HG03442 (cell line): ENCODE data around the gene CYTIP.

Experiments used
- ATAC-seq: cut with Tn5 transposase; IDR thresholded peaks from one replicate; pipeline ENCODE4 v1.9.1; 2021; ENCODE audit warnings: mild to moderate bottlenecking, moderate library complexity; ENCODE audit not compliant: unreplicated experiment

The CYTIP gene

GRCh38 chr2:157443795-157444640 is at the start of gene CYTIP:
CYTIP (minus strand) TSS chr2:157444089; CDS start chr2:157444020, 69 bp downstream.
- peak; percentile 41 for ATAC-seq

- ATAC-seq = peak; percentile 96
These were observed 48.4 kb upstream of the CYTIP start for GRCh38 chr2:157492189-157492773.

GRCh38 chr2:157489983-157490382 is 46.1 kb upstream of the CYTIP start:
- ATAC-seq = no peak

GRCh38 chr2:157488877-157489276 is 45.0 kb upstream of the CYTIP start:
- no peak for ATAC-seq

- no peak for ATAC-seq
These were observed 43.9 kb upstream of the CYTIP start for GRCh38 chr2:157487747-157488146.

- ATAC-seq = no peak
These were observed 43.4 kb upstream of the CYTIP start for GRCh38 chr2:157487271-157487610.

GRCh38 chr2:157486596-157487270 is 42.8 kb upstream of the CYTIP start:
- ATAC-seq = no peak

- ATAC-seq = peak; percentile 93
These were observed 36.5 kb upstream of the CYTIP start for GRCh38 chr2:157480182-157480961.

- ATAC-seq = peak; percentile 36
These were observed 35.5 kb upstream of the CYTIP start for GRCh38 chr2:157479081-157480027.

GRCh38 chr2:157477919-157478318 is 34.0 kb upstream of the CYTIP start:
- no peak for ATAC-seq

GRCh38 chr2:157476953-157477709 is 33.2 kb upstream of the CYTIP start:
- no peak for ATAC-seq

GRCh38 chr2:157475722-157476390 is 32.0 kb upstream of the CYTIP start:
- ATAC-seq = no peak

GRCh38 chr2:157473581-157473980 is 29.7 kb upstream of the CYTIP start:
- ATAC-seq = no peak

- ATAC-seq = peak; percentile 21
These were observed 27.2 kb upstream of the CYTIP start for GRCh38 chr2:157471078-157471477.

- ATAC-seq = peak; percentile 50
These were observed 26.4 kb upstream of the CYTIP start for GRCh38 chr2:157470321-157470720.

GRCh38 chr2:157469726-157470125 is 25.8 kb upstream of the CYTIP start:
- no peak for ATAC-seq

- peak; percentile 77 for ATAC-seq
These were observed 25.2 kb upstream of the CYTIP start for GRCh38 chr2:157468931-157469708.

GRCh38 chr2:157466764-157467163 is 22.9 kb upstream of the CYTIP start:
- ATAC-seq = no peak
